GM19324 (cell line): ENCODE data around the gene ITPKB.
"Not testable (repeated sequence)": the region's sequence is repeated elsewhere in the genome, so short reads cannot be mapped to it uniquely, and the experiment has no call there.

Source experiments
- ATAC-seq: cut with Tn5 transposase; IDR thresholded peaks from one replicate; pipeline ENCODE4 v1.9.1; 2021; ENCODE audit warnings: mild to moderate bottlenecking, moderate library complexity; ENCODE audit not compliant: unreplicated experiment, low FRiP score

Gene ITPKB

DNA sequence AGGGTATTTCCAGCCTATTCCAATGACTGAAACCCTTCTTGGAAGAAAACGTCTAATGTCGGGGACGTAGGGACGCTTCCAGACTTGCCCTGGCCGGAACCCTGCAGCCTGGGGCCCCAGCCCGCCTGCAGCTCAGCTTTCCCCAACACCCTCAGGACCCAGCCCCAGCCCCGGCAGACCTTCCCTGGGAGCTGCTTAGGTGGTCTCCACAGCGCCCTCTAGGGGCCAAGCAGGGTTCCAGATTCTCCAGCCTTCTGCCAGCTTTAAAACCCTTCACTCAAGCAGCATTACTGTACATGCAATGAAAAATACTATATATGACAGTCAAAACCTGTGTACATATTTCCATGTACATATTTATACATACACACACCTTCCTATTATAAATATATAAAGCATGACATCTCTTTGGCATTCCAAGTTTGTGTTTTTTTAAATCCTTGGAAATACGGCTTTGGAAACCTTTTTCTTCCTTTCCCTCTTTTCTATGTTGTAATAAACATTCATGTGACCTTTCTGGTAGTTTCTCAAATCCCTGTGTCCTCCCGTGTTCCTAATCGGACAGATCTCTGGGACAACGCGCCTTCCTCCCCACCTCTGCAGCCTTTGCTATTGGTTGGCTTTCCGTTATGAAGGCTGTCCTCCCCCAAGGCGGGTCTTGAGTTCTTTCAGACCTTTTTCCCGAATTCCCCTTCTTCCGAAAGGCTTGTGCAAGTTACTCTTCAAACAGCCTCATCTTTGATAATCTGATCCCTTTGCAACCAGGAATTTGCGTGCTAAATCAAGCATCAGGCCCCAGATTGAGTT, 130.2 kb downstream of the ITPKB start:
- ATAC-seq, result peak; percentile 49

DNA sequence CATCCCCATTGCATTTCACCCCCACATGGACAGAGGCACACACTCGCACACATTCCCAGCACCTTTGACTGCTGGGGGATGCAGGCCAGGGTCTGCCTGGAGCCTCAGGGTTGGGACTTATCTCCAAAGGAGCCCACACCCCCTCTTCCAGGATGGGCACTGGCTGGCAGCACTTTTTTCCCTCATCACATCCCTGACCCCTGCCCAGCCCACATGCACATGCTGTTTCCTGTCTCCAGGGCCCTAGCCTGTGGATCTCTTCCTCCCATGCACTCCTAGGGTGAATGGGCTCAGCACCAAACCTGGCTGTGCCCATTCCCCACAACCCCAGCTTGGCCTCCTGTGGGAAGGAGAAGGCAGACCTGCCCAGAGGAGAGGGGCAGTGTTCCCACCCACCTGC, 131.3 kb downstream of the ITPKB start:
- no peak for ATAC-seq

DNA sequence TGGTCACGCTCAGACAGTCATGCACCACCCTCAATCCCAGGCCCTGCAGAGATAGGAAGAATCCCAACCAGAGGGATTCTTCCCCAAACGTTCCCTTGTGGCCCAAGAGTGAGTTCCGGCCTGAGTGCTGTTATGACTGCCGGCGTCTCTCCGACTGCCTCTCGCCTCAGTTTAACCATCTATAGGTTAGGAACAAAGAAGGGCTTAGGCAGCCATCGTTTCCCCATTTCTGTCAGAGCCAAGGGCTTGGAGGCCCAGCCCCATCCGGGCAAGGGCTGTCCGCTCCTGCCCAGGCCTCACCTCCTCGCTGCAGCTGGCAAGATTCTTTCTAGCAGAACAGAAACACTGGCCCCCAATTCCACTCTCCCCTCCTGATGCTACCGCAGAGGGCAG, 131.8 kb downstream of the ITPKB start:
- no peak for ATAC-seq

DNA sequence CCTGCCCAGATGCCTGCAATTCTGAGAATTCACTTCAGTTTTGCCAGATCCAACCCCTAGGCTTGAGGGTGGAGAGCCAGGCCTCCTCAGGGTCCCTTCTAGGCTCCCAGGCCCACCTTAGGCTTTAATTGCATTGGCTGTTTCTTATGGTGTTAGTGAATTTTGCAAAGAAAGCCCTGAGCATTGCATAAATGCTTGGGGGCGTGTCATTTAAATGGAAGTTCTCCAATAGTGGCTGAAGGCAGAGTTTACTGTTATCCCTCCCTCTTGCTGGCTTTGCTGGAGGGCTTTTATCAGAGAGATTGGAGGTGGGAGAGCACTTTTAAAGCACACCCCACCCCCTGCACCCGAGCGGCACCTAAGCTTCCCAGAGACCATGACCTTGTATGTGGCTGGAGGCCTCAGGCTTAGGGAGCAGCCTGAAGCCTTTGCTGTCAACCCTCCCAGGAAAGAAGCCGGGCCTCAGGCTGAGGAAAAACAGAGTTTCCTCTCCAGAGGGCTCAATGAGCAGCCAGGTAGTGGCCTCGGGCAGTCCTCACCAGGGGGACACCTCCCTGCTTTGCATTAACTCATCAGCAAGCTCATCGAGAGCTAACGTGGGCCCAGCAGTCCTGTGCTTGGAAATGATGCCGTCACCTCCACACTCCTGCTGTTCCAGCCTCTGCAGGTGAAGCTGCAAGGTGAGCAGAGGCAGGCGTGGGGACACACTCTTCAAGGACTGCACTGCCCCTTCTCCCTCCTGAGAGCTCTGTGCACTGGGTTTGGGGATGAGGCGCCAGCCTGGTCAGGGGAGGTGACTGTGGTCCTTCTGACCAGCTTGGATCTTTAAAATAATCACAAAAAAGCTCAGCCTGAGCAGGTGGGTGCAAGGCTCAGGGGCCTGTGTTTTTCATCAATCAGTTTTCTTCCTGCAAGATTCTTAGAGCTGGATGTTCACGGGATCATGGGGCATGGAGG, 132.5 kb downstream of the ITPKB start:
- ATAC-seq, result no peak

DNA sequence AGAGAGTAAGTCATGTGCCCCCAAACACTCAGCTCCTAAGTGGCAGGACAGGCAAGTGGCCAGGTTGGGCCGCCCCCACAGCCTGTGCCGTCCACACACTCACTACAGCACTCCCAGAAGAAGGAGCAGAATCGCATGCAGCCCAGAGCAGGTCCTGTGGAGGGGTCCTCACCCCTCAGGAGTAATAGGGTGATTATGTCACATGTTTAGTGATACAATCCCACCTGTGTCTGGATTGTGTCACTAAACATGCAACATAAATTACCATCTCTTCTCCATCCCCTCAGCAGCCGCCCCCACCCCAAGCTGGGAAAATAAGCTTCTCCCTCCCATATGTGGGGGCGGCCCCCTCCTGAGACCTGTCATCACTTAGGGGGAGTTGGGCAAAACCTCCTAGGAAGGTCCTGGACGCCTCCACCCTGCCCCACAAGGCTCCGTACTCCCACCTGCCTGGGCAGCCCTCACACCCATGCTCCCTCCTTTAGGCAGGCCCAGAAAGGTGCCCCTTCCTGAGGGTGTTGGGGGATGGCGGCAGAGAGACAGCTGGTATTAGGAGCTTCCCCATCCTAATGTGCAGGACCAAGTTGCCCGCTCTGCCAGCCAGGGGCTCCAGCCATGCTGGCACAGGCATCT, 133.6 kb downstream of the ITPKB start:
- ATAC-seq, result no peak

DNA sequence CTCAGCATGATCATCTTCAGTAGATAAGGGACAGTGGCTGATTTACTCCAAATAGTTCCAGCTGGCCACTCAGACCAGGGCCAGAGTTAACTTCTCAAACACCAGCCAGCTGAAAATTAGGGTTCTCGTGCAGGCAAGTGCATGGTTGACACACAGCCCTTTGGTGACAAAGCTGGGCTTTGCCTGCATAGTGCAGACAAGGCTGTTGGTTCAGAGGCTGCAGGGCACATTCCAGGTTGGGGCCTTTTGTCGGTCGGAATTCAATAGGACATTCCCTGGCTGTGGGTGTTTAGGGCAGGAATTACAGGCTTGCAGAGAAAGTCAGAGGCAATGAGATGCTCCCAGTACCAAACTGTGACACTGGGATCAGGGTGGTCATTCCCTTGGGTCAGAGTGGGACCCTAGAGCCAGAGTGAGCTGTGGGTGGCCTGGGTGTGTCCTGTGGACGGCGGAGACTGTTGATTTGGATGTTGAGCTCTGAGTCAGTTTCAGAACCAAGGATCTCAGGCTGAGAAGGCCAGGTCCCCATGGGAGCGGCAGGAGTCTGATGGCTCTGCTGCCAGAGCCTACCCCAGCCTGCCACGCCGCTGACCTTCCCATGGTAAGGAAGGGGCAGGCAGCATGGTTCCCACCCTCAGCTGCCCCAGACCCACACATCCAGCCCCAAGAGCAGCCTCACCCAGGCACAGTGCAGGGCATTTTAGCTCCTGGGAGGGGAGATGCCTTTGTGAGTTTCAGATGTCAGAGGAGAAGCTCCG, 134.3 kb downstream of the ITPKB start:
- no peak for ATAC-seq

DNA sequence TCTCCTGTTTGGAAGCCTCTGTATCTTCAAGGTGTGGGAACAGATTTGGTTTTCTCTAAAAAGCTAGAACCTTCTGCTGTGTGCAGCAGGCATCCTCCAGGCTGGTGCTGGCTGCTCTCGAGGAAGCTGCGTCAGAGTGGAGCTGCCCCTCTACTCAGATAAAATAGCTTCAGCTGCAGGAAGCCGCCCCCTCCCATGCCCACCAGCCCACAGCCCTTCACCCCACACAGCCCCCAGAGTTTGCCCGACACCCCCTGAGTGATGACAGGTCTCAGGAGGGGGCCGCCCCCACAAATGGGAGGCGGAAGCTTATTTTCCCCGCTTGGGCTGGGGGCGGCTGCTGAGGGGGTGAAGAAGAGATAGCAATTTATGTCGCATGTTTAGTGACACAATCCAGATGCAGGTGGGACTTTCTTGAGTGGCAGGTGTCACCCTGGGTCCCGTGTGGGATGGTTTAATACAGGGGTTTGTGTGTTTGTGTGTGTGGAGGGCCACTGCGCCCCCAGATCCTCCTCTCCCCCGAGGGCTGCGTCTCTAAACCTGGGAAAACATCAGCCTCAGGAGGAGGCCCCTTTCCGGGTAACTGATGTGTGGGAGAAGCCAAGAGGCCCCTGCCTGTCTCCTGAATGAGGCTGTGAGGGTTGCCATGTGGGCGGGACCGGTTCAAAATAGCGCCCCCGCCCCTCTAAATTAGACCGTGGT, 135.1 kb downstream of the ITPKB start:
- ATAC-seq, result no peak

DNA sequence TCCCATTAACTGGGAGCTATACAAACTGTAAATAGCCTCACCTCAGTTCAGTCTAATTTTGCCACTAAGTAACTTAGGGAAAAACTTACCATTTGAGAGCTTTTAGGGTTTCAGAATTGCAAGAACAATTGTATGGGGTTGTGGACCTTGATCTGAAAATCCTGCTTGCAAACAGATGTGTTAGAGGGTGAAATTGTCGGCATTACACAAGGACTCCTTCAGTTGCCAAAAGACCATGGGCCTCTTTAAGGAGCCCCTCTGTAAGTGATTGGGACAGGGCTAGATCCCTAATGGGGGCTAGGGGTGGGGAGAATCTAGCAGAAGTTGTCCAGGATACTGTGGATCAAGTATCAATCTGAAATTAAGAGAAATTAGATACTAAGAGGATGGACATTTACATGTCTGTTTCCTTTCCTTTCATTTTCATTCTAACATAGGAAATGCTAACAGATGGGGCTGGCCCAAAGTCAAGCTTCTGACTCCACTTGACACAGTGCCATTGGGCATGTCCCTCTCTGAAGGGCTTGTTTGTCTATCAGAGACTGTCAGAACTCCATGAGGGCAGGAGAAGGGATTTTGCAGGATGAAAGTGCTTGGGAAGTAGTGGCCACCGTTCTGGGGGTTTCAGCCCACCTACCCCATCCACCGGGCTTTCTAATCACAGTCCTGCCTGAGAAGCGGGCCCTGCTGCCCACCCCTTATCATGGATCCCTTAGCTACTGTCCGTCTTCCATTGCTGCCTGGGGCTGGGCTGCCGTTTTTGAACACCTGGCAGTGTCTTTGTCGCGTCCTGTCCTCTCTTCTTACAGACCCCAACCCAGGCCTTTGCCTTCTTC, 135.8 kb downstream of the ITPKB start:
- no peak for ATAC-seq

DNA sequence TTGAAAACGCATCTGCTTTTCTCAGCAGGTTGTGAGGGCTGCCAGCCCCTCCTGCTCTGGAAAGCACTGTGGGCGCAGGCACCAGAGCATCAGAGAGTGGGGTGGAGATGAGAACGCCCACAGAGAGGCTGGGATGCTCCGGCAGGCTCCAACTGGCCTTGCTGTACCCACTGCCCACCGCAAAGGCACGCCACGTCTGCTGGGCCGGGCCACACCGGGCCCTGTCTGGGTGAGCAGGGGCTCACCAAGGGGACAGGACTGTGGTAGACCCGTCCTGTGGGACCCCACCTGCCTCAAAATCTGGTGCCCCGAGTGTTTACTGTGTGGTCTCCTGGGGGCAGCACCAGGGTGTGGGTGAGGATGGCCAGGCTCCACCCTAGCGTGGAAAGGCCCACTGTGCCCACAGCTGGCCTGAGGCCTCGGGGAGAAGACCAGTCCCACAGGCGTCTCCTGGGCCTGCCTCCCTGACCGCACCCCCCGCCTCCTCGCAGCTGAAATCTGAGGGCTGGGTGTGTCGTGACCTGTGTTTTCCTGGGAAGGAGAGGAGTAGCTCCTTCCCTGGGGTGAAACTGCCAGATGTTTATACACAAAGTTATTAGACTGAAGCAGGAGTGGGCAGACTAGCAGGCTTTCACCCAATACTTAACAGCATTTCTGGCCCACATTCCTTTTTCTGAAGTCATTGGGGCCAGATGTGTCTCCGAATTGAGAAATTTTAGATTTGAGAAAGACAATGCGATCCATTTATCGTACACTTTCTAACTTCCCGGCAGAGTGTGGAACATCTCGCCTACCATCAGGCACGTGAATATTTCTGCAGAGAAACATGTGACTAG, 136.7 kb downstream of the ITPKB start:
- ATAC-seq, result no peak

DNA sequence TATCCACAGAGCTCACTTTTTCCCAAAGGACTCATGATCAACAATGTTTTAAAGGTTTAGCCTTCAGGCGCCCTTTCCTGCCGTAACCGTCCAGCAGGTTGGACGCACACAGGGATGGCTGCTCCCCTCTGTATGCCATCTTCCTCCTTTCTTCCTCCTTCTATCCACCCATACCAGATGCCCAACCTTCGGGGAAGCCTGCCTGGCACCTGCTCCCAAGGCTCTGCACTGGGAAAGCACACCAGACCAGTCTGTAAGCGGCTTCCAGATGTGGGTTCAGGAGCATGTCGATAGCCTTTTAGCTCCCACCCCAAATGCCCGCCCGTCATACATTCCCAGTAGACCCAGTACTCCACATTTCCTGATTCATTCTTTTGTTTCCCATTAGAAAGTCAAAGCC, 137.6 kb downstream of the ITPKB start:
- no peak for ATAC-seq

DNA sequence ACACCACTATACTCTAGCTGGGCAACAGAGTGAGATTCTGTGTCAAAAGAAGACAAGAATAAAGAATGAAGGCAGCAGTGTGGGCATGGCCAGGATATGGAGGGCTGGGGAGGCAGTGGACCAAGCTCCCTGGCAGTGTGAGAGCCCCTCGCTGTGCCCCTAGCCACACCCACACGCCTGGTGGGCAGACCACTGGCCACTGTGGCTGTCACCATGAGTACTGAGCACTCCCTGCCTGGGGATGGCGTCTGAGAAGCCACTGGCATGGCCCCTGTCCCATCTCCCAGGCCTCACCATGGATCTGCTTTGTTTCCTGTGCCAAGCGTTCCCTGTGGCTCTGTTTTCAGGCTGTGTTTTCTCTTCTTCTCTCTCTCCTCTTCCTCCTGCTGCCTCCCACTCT, 138.8 kb downstream of the ITPKB start:
- no peak for ATAC-seq

DNA sequence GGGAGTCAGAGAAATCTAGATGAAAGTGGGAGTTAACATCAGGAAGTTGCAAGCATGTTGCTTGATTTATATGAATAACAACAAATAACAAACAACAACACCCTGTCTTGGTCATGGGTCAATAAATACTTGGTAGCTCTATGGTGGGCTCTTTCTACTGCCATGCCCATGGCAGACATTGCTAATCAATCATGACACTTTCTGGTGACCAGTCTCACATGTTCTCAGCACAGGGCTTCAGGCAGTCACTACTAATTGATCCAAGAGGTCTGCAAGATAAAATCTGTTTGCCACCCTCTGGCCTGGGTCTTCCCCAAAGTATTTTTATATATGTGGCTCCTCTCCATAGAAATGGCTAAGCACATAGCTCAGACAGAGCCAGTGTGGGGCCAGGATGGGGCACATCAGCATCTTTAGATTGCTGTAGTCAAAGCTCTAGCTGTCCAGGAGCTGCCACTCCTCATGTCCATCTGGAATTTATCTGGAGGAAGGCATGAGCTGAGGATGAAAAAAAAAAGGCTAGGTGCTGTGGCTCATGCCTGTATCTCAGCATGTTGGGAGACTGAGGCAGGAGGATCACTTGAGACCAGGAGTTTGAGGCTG, 139.3 kb downstream of the ITPKB start:
- ATAC-seq, result no peak

DNA sequence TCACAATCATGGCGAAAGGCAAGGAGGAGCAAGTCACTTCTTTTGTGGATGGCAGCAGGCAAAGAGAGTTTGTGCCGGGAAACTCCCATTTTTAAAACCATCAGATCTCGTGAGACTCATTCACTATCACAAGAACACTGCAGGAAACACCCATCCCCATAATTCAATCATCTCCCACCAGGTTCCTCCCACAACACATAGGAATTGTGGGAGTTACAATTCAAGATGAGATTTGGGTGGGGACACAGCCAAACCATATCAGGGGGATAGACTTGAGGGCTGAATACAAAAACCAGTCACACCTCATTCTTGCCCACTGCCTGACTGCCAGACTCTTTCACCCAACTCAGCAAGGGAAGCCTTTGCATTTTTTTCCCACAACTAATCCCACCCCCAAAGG, 140.1 kb downstream of the ITPKB start:
- ATAC-seq, result not testable (repeated sequence)

DNA sequence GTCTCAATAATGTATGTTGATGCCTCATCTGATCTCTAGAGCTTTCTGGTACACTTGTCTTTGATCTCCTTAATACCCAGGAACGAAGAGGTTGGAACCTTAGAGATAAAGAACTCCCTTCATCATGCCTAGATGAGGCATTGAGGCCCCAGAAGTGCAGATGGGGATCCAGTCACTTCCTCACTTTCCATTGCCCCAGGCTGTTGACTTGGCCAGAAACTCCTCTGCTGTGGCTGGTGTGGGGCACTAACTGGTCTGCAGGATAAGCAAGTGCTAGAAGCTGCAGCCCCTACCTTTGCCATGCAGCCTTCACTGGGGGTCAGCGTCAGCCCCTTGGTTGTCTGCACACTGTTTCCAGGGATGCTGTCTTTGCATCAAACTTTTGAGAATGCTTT, 140.6 kb downstream of the ITPKB start:
- no peak for ATAC-seq

DNA sequence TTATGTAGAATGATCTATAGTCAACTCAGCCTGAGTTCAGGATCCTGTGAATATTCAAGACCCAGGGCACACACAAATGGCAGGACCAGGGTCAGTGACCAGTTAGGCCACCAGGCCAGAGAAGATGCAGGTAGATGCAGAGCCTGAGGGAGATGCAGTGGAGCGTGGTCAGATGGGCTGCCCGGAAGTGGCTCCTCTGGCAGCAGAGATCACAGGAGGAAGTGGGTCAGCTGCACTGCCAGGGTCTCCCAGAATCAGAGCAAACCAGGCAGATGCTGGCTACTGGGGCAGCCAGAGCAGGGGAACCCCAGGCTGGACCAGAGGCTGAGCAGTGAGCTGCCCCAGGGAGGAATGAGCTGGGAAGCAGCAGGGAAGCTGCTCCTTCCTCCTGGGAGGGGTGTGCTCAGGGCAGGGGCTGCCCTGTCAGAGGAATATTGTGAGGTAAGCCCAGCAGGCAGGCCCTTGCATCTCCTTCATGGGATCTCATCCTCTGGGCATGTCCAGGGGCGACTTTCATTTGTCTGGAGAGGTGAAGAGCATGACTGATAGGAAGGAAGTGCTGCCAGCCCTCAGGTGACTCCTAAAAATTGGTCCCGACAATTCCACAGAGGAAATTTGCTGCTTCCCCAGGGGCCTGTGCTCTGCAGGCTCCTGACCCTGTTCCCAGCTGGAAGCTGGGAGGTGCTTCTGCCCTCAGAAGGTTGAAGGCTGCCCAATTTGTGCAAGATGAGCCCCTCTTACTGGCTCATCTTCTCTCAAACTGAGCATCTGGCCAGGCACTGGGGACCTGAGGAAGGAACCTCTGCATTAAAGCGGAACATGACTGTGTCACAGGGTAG, 141.2 kb downstream of the ITPKB start:
- no peak for ATAC-seq

DNA sequence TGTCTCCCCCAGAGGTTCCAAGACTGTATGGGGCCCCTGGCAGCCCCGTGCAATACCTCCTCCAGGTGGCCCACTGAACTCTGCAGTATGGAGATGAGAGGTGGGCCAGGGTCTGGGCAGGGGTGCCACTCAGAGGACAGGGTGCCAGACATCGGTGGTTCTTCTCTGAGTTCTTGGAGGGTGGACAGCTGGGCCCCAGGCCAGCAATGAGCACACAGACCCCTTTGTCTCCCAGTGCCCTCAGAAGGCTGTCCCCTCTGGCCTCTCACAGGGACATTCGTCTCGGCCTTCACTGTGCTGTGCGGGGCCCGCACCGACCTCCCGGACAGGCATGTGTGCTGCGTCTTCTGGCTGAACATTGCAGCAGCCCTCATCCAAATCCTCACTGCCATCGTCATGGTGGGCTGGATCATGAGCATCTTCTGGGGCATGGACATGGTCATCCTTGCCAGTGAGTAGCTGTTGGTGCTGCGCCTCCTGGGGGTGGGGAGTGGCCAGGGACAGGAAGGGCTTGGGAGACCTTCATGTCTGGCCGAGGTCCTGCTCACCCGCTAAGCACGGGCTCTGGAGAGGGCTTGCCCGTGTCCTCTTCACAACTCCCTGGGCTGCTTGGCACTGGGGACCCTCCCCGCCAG, 142.4 kb downstream of the ITPKB start:
- no peak for ATAC-seq
